ENCODE results near the gene MDK.
"Not testable (repeated sequence)": the region's sequence is repeated elsewhere in the genome, so short reads cannot be mapped to it uniquely, and the experiment has no call there.

Gene MDK

DNA sequence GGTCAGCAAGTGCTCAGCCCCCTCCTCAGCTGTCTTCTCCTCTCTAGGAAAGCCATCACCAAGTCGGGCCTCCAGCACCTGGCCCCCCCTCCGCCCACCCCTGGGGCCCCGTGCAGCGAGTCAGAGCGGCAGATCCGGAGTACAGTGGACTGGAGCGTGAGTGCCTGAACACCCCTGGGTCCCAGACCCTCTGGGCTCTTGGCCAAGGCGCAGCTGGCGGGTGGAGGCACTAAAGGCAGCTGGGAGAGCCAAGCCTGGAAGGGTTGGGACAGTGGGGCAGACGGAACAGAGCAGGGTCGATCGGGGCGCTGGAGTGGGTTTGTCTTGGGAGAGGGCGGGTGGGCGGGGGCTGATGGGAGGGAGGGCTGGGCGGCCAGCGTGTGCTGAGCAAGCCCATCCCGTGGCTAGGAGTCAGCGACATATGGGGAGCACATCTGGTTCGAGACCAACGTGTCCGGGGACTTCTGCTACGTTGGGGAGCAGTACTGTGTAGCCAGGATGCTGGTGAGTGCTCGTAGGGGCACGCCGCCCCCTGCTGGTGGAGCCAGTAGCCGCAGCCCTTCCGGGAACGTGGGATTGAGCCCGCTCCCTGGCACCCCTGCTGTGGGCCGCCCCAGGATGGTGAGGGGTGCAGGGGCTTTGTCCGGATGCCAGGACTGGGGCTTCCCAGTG, 14.1 kb upstream of the MDK start:
- DNase-seq (ENCODE audit: low read depth in 3 of 3): peak in 2 of 3 experiments; percentile 56 to 57

DNA sequence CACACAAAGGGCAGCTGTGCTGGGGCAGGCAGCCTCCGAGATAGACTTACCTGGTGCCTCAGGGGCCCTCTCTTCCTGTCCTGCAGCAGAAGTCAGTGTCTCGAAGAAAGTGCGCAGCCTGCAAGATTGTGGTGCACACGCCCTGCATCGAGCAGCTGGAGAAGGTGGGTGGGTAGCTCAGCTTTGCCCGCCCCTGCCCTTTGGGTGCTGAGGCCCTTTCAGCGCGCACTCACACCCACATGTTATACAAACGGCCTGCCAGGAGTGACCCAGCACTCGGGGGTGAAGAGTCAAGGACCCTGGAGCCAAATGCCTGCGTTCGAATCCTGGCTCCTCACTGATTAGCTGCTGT, 13.6 kb upstream of the MDK start:
- DNase-seq (ENCODE audit: low read depth in 3 of 3): no peak

- no peak for DNase-seq (ENCODE audit: low read depth in 3 of 3)
Observed at GRCh38 chr11:46369458-46370152, 11.9 kb upstream of the MDK start.

DNA sequence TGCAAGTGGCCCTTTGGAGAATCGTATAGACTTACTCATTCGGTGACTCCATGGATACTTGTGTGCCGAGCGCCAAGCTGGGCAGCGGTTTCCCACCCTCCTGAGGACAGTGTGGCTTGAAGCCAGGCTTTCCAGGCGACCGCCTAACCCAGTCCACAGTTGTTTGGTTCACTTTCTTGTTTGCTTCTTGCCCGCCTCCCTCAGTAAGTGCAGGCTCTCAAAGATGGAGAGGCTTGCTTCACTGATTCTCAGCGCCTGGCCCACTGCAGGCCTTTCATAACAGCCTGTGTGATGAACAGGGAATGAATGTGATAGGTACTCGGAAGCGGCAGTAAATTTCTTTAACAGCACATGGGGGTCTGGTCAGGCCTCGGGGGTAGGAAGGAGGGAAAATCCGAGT, 11.2 kb upstream of the MDK start:
- DNase-seq (ENCODE audit: low read depth in 3 of 3): no peak

- not testable (repeated sequence) for DNase-seq (ENCODE audit: low read depth in 3 of 3)
Observed at GRCh38 chr11:46371262-46371661, 10.2 kb upstream of the MDK start.

GRCh38 chr11:46372086-46372485, 9.4 kb upstream of the MDK start:
- no peak for DNase-seq (ENCODE audit: low read depth in 3 of 3)

DNA sequence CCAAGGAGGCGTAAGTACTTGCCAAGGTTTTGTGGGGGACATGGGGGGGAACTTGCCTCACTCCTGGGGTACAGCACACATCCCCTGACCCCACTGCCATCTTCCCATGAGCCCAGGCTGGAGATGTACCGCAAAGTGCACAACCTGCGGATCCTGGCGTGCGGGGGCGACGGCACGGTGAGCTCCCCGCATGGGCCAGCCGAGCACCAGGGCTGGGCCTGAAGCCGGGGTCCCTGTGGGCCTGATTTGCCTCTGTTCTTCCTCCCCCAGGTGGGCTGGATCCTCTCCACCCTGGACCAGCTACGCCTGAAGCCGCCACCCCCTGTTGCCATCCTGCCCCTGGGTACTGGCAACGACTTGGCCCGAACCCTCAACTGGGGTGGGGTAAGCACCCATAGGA, 9.0 kb upstream of the MDK start:
- DNase-seq (ENCODE audit: low read depth in 3 of 3): not testable (repeated sequence)

- DNase-seq (ENCODE audit: low read depth in 3 of 3): no peak
Observed at GRCh38 chr11:46373787-46374740, 7.4 kb upstream of the MDK start.

- DNase-seq (ENCODE audit: low read depth in 3 of 3): no peak
Observed at GRCh38 chr11:46374815-46375214, 6.7 kb upstream of the MDK start.

- no peak for DNase-seq (ENCODE audit: low read depth in 3 of 3)
Observed at GRCh38 chr11:46375392-46376101, 5.9 kb upstream of the MDK start.

- no peak for DNase-seq (ENCODE audit: low read depth in 3 of 3)
Observed at GRCh38 chr11:46376258-46377050, 5.0 kb upstream of the MDK start.

GRCh38 chr11:46377290-46377689, 4.2 kb upstream of the MDK start:
- no peak for DNase-seq (ENCODE audit: low read depth in 3 of 3)

- no peak for DNase-seq (ENCODE audit: low read depth in 3 of 3)
Observed at GRCh38 chr11:46377831-46378230, 3.6 kb upstream of the MDK start.

GRCh38 chr11:46378296-46378695, 3.2 kb upstream of the MDK start:
- no peak for DNase-seq (ENCODE audit: low read depth in 3 of 3)

GRCh38 chr11:46378811-46379481, 2.5 kb upstream of the MDK start:
- no peak for DNase-seq (ENCODE audit: low read depth in 3 of 3)

- not testable (repeated sequence) for DNase-seq (ENCODE audit: low read depth in 3 of 3)
Observed at GRCh38 chr11:46379482-46380293, 1.8 kb upstream of the MDK start.

DNA sequence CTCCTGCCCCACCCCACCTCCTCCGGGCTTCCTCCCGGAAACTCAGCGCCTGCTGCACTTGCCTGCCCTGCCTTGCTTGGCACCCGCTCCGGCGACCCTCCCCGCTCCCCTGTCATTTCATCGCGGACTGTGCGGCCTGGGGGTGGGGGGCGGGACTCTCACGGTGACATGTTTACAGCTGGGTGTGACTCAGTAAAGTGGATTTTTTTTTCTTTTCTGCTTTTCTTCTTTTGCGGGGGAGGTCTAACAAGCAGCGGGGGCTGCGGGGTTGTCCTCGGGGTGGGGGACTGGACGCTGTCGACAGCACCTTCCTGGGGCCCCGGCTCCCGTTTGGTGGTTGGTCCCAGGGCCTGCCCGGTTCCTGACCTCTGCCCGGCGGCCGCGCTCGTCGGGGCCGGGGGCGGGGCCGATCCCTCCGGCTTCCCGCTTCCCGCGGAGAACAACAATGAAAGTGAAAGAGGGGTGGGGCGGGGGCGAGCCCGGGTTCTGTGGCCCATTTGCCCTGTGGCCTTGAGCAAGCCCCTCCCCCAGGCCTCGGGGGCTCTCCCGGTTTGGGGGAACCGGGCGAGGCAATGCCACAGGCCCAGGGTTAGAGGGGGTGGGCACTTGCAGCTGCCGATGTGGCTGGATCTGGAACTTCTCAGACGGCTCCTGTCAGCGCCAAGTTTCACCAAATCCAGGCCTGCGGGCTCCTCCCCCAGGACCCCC, 975 bp upstream of the MDK start:
- DNase-seq (ENCODE audit: low read depth in 3 of 3): peak; percentile 42 to 57 (median 51)

DNA sequence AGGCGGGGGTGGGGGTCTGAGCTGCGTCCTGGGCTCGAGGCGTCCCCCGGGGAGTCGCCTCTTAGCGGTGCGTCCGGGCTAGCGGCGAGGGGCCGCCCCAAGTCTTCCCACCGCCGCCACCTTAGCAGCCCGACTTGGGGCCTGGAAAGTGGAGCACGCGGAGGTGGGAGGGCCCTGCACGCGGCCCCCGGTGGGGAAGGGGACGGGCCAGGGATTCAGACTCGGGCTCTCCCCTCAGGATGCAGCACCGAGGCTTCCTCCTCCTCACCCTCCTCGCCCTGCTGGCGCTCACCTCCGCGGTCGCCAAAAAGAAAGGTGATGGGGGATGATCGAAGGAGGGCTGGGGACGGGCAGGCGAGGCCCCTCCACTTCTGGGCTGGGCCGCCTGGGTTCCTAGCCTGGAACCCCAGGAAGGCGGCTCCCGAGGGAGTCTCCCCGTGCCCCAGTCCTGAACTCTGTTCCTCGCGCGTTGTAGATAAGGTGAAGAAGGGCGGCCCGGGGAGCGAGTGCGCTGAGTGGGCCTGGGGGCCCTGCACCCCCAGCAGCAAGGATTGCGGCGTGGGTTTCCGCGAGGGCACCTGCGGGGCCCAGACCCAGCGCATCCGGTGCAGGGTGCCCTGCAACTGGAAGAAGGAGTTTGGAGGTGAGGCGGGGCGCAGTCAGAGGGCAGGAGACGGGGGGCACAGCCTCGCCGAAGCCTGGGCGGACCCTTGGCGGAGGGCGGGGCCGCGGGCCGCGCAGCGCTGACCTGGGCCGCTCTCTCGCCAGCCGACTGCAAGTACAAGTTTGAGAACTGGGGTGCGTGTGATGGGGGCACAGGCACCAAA, 563 bp downstream of the MDK start:
- DNase-seq (ENCODE audit: low read depth in 3 of 3): no peak

Measured in stimulated activated CD4-positive, alpha-beta T cell treated with anti-CD3 and anti-CD28 coated beads, TNF-alpha, amount 100 ng/mL, for 4 hours (primary cell).